8988T (cell line): ENCODE measurements around the gene GOLGA8K.
"Not testable (repeated sequence)": the region's sequence is repeated elsewhere in the genome, so short reads cannot be mapped to it uniquely, and the experiment has no call there.

ENCODE experiments used
- DNase-seq: peaks from one replicate; pipeline ENCODE4 v3.0.0; 2011

Gene GOLGA8K

GRCh38 chr15:32352748-32353147, 50.3 kb downstream of the GOLGA8K start:
- DNase-seq = not testable (repeated sequence)

GRCh38 chr15:32350563-32351220, 52.4 kb downstream of the GOLGA8K start:
- not testable (repeated sequence) for DNase-seq

GRCh38 chr15:32347037-32347436, 56.1 kb downstream of the GOLGA8K start:
- DNase-seq = not testable (repeated sequence)

GRCh38 chr15:32345978-32346547, 57.0 kb downstream of the GOLGA8K start:
- DNase-seq = not testable (repeated sequence)

GRCh38 chr15:32343921-32344320, 59.2 kb downstream of the GOLGA8K start:
- DNase-seq = not testable (repeated sequence)
